ENCODE data around the gene PRSS33. TPM values are rescaled to one million over a fixed set of nuclear protein-coding genes. Genes with fewer than 3 reads are reported as not detected.

The PRSS33 gene
- total and polyA plus RNA-seq, 7 donors: not detected

- H3K36me3 ChIP-seq: no peaks in the 10 kb centered on the region
- peak overlapping the region in 3 of 4 donors; percentile 11 to 33 (median 31) for H3K4me3 ChIP-seq
- peaks cover 0 to 11% (median 10%) of the 10 kb centered on the region in 4 donors for H3K4me1 ChIP-seq
- peaks cover 19 to 54% (median 41%) of the 10 kb centered on the region in 3 donors for H3K27me3 ChIP-seq
- 8 to 14% methylated on average over 79 of the region's 79 CpGs for WGBS, 2 donors
- TF ChIP-seq POLR2AphosphoS5 (IDR thresholded peaks at IDR 0.05) (no peak), POLR2A (IDR thresholded peaks at IDR 0.05) (no peak), CTCF (IDR thresholded peaks at IDR 0.05) (no peak), EP300 (IDR thresholded peaks at IDR 0.05) (no peak)
- H3K9me3 ChIP-seq: no peaks in the 10 kb centered on the region
- DNase-seq: peak; percentile 61
- H3K27ac ChIP-seq: no peak overlapping the region
- intact Hi-C loops (cut with DNase I): no loop called here
Observed at GRCh38 chr16:2785101-2785991, 2.0 kb downstream of the PRSS33 start.

- DNase-seq: peak; percentile 21
- WGBS, 2 donors: 43 to 58% methylated on average over 15 of the region's 15 CpGs
- TF ChIP-seq POLR2AphosphoS5 (IDR thresholded peaks at IDR 0.05) (no peak), EP300 (IDR thresholded peaks at IDR 0.05) (no peak), CTCF (IDR thresholded peaks at IDR 0.05) (no peak), POLR2A (IDR thresholded peaks at IDR 0.05) (no peak)
- Histone ChIP-seq H3K27me3 (peaks cover 19 to 46% (median 41%) of the 10 kb centered on the region in 3 donors), H3K27ac (no peak overlapping the region), H3K4me1 (peaks cover 0 to 11% (median 10%) of the 10 kb centered on the region in 4 donors), H3K36me3 (no peaks in the 10 kb centered on the region), H3K4me3 (peak overlapping the region in 1 of 4 donors; percentile 33), H3K9me3 (no peaks in the 10 kb centered on the region)
- intact Hi-C loops (cut with DNase I): no loop called here
Observed at GRCh38 chr16:2784358-2785100, 2.8 kb downstream of the PRSS33 start.

GRCh38 chr16:2783581-2784357 lies 3.6 kb downstream of the PRSS33 start:
- no peaks in the 10 kb centered on the region for H3K9me3 ChIP-seq
- H3K27ac ChIP-seq: no peak overlapping the region
- intact Hi-C loops (cut with DNase I): no loop called here
- no peak overlapping the region for H3K4me3 ChIP-seq
- TF ChIP-seq EP300 (IDR thresholded peaks at IDR 0.05) (no peak), POLR2A (IDR thresholded peaks at IDR 0.05) (no peak), POLR2AphosphoS5 (IDR thresholded peaks at IDR 0.05) (no peak), CTCF (IDR thresholded peaks at IDR 0.05) (no peak)
- no peaks in the 10 kb centered on the region for H3K36me3 ChIP-seq
- peaks cover 0 to 17% (median 13%) of the 10 kb centered on the region in 4 donors for H3K4me1 ChIP-seq
- peak; percentile 50 for DNase-seq
- WGBS, 2 donors: 93 to 94% methylated on average over 15 of the region's 15 CpGs
- H3K27me3 ChIP-seq: peaks cover 19 to 41% (median 38%) of the 10 kb centered on the region in 3 donors

GRCh38 chr16:2782583-2783351 lies 4.6 kb downstream of the PRSS33 start:
- Histone ChIP-seq H3K4me3 (no peak overlapping the region), H3K27me3 (peaks cover 18 to 36% (median 29%) of the 10 kb centered on the region in 3 donors), H3K36me3 (no peaks in the 10 kb centered on the region), H3K4me1 (peaks cover 0 to 26% (median 20%) of the 10 kb centered on the region in 4 donors), H3K9me3 (no peaks in the 10 kb centered on the region), H3K27ac (no peak overlapping the region)
- intact Hi-C loops (cut with DNase I): no loop called here
- TF ChIP-seq EP300 (IDR thresholded peaks at IDR 0.05) (no peak), POLR2AphosphoS5 (IDR thresholded peaks at IDR 0.05) (no peak), POLR2A (IDR thresholded peaks at IDR 0.05) (no peak), CTCF (IDR thresholded peaks at IDR 0.05) (no peak)
- DNase-seq: peak; percentile 55
- WGBS, 2 donors: 87 to 92% methylated on average over 20 of the region's 20 CpGs
